GM12878 (cell line): ENCODE results near the gene COL4A2. TPM values are rescaled to one million over a fixed set of nuclear protein-coding genes. Genes with fewer than 3 reads are reported as not detected.

ENCODE experiments used
- ATAC-seq: fragments of 200-7000 bp; cut with Tn5 transposase; 3 replicates; pipeline ENCODE4 v1.9.1; 2020; ENCODE audit warnings: mild to moderate bottlenecking, moderate library complexity
- BruUV-seq: library from RNA; stranded (reverse); fragments of 400-500 nt; replicated peaks from 2 replicates; lab custom pipeline; 2021; lab: Mats Ljungman, UMichigan
- CTCF ChIA-PET: fragments of 300-600 bp; sonication (Branson Sonifier 250); formaldehyde crosslinking; extraction: SDS; loops from one replicate; lab custom pipeline; 2021; ENCODE audit warnings: inconsistent platforms; lab: Yijun Ruan, JAX
- POLR2A ChIA-PET: fragments of 350-600 bp; formaldehyde crosslinking; extraction: SDS; loops from one replicate; lab custom pipeline; 2021; ENCODE audit warnings: inconsistent platforms; lab: Charles Lee
- RAD21 ChIA-PET: fragments of 300-600 bp; sonication (Branson Sonifier 250); formaldehyde crosslinking; loops from one replicate; lab custom pipeline; 2023; ENCODE audit warnings: antibody characterized with exemption; ENCODE audit not compliant: unreplicated experiment; lab: Charles Lee
- SMC1A ChIA-PET: fragments of 300-600 bp; sonication (Branson Sonifier 250); formaldehyde crosslinking; loops from one replicate; lab custom pipeline; 2023; ENCODE audit not compliant: unreplicated experiment, uncharacterized antibody; lab: Charles Lee
- DNase-seq: peaks from one replicate; pipeline ENCODE4 v3.0.0-alpha.2; 2011; ENCODE audit warnings: low read depth, low spot score
- FAIRE-seq: peaks from 3 replicates; lab custom pipeline; 2011; peaks lifted over from hg19 to GRCh38; lab: Jason Lieb, UNC
- H2AFZ ChIP-seq: 2 replicates; pipeline ENCODE4 v1.6.0; 2011; ENCODE audit warnings: low read depth, low read length, control low read depth; ENCODE audit not compliant: control insufficient read depth
- H3K27ac ChIP-seq: 2 replicates; pipeline ENCODE4 v1.5.1; 2011; ENCODE audit warnings: control low read depth; ENCODE audit not compliant: control insufficient read depth, insufficient read depth
- H3K27me3 ChIP-seq, 2 experiments: replicated peaks in 1 of 2; 2 replicates each; pipeline versions ENCODE4 v1.6.0 to v1.6.1; 2011; ENCODE audit warnings: low read length in 1 of 2; ENCODE audit not compliant: control insufficient read depth in 2 of 2, insufficient read depth in 2 of 2
- H3K36me3 ChIP-seq, 2 experiments: 2 replicates each; pipeline ENCODE4 v1.5.1; 2011; ENCODE audit warnings: low read length in 1 of 2; ENCODE audit not compliant: control insufficient read depth in 2 of 2, insufficient read depth in 2 of 2
- H3K4me1 ChIP-seq: 2 replicates; pipeline ENCODE4 v1.6.1; 2011; ENCODE audit warnings: mild to moderate bottlenecking, low read length, moderate library complexity, mixed read lengths; ENCODE audit not compliant: control insufficient read depth, insufficient read depth
- H3K4me2 ChIP-seq: 2 replicates; pipeline ENCODE4 v1.6.0; 2011; ENCODE audit warnings: control low read depth; ENCODE audit not compliant: control insufficient read depth, insufficient read depth
- H3K4me3 ChIP-seq: fragments of 200-600 bp; sonication (generic); 2 replicates; pipeline ENCODE4 v1.5.1; 2016
- H3K79me2 ChIP-seq: 2 replicates; pipeline ENCODE4 v1.6.0; 2011; ENCODE audit warnings: low read length; ENCODE audit not compliant: control insufficient read depth, insufficient read depth
- H3K9ac ChIP-seq: 2 replicates; pipeline ENCODE4 v1.8.0; 2011; ENCODE audit warnings: low read length, control low read depth, mixed read lengths; ENCODE audit not compliant: control insufficient read depth, insufficient read depth
- H3K9me3 ChIP-seq: replicated peaks from 3 replicates; pipeline ENCODE4 v1.5.1; 2011; ENCODE audit warnings: mild to moderate bottlenecking, low read length; ENCODE audit not compliant: control insufficient read depth, insufficient read depth
- H4K20me1 ChIP-seq: 2 replicates; pipeline ENCODE4 v1.6.0; 2011; ENCODE audit not compliant: control insufficient read depth, insufficient read depth
- DPF2 ChIP-seq: fragments of 450-650 bp; IDR thresholded peaks from 2 replicates; pipeline ENCODE4 v1.6.1; 2017; ENCODE audit warnings: mild to moderate bottlenecking
- EGR1 ChIP-seq, 2 experiments: IDR thresholded peaks; 1 replicate in 1 of 2; 2 replicates in 1 of 2; pipeline ENCODE4 v1.6.1; 2011 to 2012; ENCODE audit warnings: low read depth in 2 of 2, low read length in 2 of 2, borderline replicate concordance in 1 of 2, mild to moderate bottlenecking in 1 of 2, moderate library complexity in 1 of 2
- HSF1 ChIP-seq: fragments of 150-350 bp; IDR thresholded peaks from 2 replicates; pipeline ENCODE4 v1.6.1; 2014; ENCODE audit warnings: mild to moderate bottlenecking, low read depth, low read length
- IRF3 ChIP-seq: fragments of 450-650 bp; IDR thresholded peaks from 2 replicates; pipeline ENCODE4 v1.6.1; 2014; ENCODE audit warnings: mild to moderate bottlenecking
- MYC ChIP-seq: IDR thresholded peaks from 2 replicates; pipeline ENCODE4 v1.6.1; 2011; ENCODE audit warnings: mild to moderate bottlenecking, low read length, moderate library complexity, inconsistent platforms; ENCODE audit not compliant: insufficient read depth, insufficient replicate concordance, insufficient read length, severe bottlenecking
- NFXL1 ChIP-seq: fragments of 450-650 bp; IDR thresholded peaks from 2 replicates; pipeline ENCODE4 v1.6.1; 2017; ENCODE audit warnings: antibody characterized with exemption, mild to moderate bottlenecking, borderline replicate concordance
- RUNX3 ChIP-seq: IDR thresholded peaks from 2 replicates; pipeline ENCODE4 v1.6.1; 2012; ENCODE audit warnings: low read length, inconsistent platforms
- ZNF592 ChIP-seq: fragments of 450-650 bp; IDR thresholded peaks from 2 replicates; pipeline ENCODE4 v1.6.1; 2017; ENCODE audit warnings: mild to moderate bottlenecking, moderate library complexity
- ZSCAN29 ChIP-seq: fragments of 450-650 bp; IDR thresholded peaks from 2 replicates; pipeline ENCODE4 v1.6.1; 2017; ENCODE audit warnings: mild to moderate bottlenecking, moderate library complexity
- WGBS: methylation state at CpG from one replicate; pipeline ENCODE4 v1.1.6; 2016; ENCODE audit warnings: low lambda C conversion rate; ENCODE audit not compliant: insufficient replicate concordance, insufficient coverage; ENCODE audit errors: missing lambda C conversion rate; 5-methylcytosine and 5-hydroxymethylcytosine counted together
- in situ Hi-C: fragments of 300-500 bp; cut with MboI; formaldehyde crosslinking; loops from 9 replicates; pipeline ENCODE4 v1.14.3; 2018; ENCODE audit warnings: mixed read lengths
- intact Hi-C: fragments of 100-400 bp; cut with micrococcal nuclease; formaldehyde crosslinking; loops from one replicate; pipeline ENCODE4 v1.14.2; 2022; ENCODE audit not compliant: unreplicated experiment
- polyA plus RNA-seq, 11 experiments: library from polyadenylated mRNA; depleted of rRNA in 4 of 11; unstranded in 6 of 11; stranded (reverse) in 5 of 11; fragments of >200 nt; fragmentation: Nextera tagmentation in 4 of 11; fragmentation: Illumina TruSeq in 1 of 11; extraction: Ambion mirVana in 4 of 11; extraction: Trizol in 1 of 11; gene quantifications; 1 replicate in 1 of 11; 2 replicates in 10 of 11; pipeline versions ENCODE4 v1.2.1 to v1.2.3, GENCODE V29; 2011 to 2016; ENCODE audit warnings: inconsistent platforms in 2 of 11, missing spikeins in 2 of 11, low read depth in 1 of 11
- total RNA-seq, 4 experiments: library from RNA; depleted of rRNA in 3 of 4; stranded (reverse); fragments of >200 nt in 3 of 4; fragmentation: Illumina TruSeq in 1 of 4; extraction: Trizol in 1 of 4; gene quantifications; 2 replicates each; pipeline versions ENCODE4 v1.2.1 to v1.2.3, GENCODE V29; 2013 to 2021

COL4A2 gene
- total and polyA plus RNA-seq, 10 of the 15 experiments (the other 5 are each of a cell fraction or from before 2014, with no cell fraction given): 0.16 to 1.6 (median 0.62) TPM; not detected in 3

- no peak for TF ChIP-seq IRF3
- TF ChIP-seq ZSCAN29: no peak
Observed at GRCh38 chr13:110380359-110381028, 73.4 kb downstream of the COL4A2 start (continued).

- intact Hi-C loops: no loop called here
- Histone ChIP-seq H3K4me3 (no peak overlapping the region), H3K27me3 (peaks cover 0 to 5% of the 10 kb centered on the region in 2 experiments; a peak in 2 of 4 replicates), H3K79me2 (no peaks in the 10 kb centered on the region), H3K27ac (no peak overlapping the region), H3K9me3 (peaks cover 1% of the 10 kb centered on the region; the same call in 1 of the 3 replicates), H3K36me3 (no peaks in the 10 kb centered on the region), H2AFZ (no peak overlapping the region), H3K4me1 (no peaks in the 10 kb centered on the region), H3K4me2 (no peak overlapping the region), H4K20me1 (no peaks in the 10 kb centered on the region), H3K9ac (no peak overlapping the region)
- POLR2A ChIA-PET: no interaction called here
- no peak for FAIRE-seq
- no peak for ATAC-seq
- no peak for TF ChIP-seq ZNF592
- TF ChIP-seq DPF2: no peak
- TF ChIP-seq MYC: no peak
- TF ChIP-seq RUNX3: no peak
- TF ChIP-seq HSF1: no peak
- TF ChIP-seq NFXL1: no peak
- 0 out of 3 replicates have a peak, but pooled peaks of 1 of the 2 experiments have one; percentile 26 for TF ChIP-seq EGR1 (IDR thresholded peaks at IDR 0.05; ENCODE audit: borderline replicate concordance in 1 of 2, low read depth in 2 of 2, low read length in 2 of 2)
- no TSS peak for BruUV-seq
- RAD21 ChIA-PET: no interaction called here
- CTCF ChIA-PET: interaction anchor here (1.0 kb wide), 1 partner anchor 63 kb away, joined by 4 read pairs; no protein-coding TSS in a partner anchor
- in situ Hi-C loops: no loop called here
- SMC1A ChIA-PET: no interaction called here
- WGBS: 9% methylated on average over 12 of the region's 12 CpGs
- DNase-seq: no peak
Observed at GRCh38 chr13:110381029-110381360, 73.9 kb downstream of the COL4A2 start.
